DMS79 (cell line): ENCODE data around the gene RND3.
A peak's percentile ranks its signal among the peaks of the same experiment; 100 is the strongest.

Experiments used
- DNase-seq: peaks from one replicate; lab custom pipeline; 2025; lab: John Stamatoyannopoulos, UW

Gene RND3, protein sequence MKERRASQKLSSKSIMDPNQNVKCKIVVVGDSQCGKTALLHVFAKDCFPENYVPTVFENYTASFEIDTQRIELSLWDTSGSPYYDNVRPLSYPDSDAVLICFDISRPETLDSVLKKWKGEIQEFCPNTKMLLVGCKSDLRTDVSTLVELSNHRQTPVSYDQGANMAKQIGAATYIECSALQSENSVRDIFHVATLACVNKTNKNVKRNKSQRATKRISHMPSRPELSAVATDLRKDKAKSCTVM

DNA sequence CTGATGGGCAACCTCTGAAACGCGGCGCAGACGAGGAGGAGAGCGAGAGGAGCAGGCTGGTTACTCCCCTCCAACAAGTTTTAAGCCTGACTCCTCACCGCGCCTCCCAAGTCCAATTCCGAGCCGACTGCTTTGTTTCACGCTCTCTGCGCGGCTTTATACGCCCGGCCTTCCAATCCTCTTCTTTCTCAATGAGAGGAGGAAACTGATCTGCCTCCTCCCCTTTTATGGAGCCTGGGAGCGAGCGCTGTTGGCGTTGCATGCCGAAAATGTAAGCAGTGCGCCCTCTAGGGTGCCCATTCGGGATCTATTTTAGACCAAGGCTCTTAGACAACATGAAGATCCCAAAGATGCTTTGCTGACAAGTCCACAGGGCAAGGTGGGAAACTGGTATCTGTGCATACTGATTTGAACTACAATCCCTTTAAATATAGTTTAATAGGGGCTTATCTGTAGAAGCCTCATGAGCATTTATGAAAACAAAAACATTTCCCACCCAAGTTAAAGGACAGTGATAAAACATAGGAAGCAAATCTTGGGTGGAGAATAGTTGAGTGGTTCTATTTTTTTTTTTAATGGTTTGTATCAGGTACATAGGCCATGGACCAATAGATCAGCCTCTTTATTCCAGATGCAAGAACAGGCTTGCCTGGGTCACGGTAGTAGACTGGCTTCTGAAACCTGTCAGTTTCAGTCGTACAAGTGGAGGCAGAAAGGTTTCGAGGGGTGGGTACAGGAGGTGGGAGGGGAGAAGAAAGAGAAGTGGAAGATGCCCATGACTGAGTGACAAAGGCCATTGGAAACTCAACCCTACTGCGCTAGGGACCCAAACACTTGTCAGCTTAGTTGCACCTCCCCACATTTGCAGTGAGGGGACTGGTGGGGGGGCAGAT lies at the start of gene RND3:
Gene RND3, minus strand, starts transcription at position 131 of the 893 bp plus-strand sequence. CDS start 250 bp downstream, outside the sequence.
- DNase-seq = peak; percentile 96

GRCh38 chr2:150535176-150535575 lies 47.7 kb upstream of the RND3 start:
- DNase-seq = no peak

DNA sequence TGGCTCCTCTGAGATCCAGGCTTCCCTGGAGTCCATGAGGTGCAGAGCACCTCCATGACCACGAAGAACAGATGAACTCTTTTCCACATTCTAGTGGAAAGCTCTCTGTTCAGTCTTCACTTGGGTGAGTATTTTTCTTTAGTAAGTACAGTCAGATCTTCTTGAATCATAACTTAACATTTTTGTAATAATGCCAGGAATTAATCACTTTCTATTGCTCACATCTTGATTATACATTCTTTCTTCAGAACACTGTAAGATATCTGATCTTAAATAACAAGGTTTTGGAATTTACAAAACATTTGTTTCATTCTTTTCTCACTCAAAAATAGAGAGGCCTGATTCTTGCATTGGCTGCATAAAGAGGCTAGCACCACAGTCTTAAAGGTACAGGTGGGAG lies 45.4 kb upstream of the RND3 start:
- no peak for DNase-seq

DNA sequence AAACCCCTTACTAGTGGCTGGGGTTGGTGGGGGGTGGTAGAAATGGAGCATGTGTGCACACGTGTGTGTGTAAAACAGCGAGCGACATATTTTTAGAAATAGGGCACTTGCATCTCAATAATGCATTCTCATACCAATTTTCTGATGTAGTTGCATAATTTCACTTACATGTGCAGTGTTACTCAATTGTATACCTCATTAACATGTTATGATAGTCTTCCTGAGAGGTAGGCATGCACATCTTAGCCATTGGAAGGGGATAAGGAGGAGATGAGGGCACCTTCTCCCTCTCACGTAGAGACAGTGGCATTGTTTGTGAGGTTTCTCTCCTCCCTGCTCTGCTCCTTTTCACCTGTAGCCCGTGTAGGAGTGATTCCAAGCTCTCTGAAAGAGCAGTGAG lies 44.6 kb upstream of the RND3 start:
- no peak for DNase-seq

- no peak for DNase-seq
Measured at GRCh38 chr2:150531591-150531990, 44.1 kb upstream of the RND3 start.

GRCh38 chr2:150530168-150530567 lies 42.7 kb upstream of the RND3 start:
- no peak for DNase-seq

GRCh38 chr2:150528861-150529801 lies 41.7 kb upstream of the RND3 start:
- no peak for DNase-seq

DNA sequence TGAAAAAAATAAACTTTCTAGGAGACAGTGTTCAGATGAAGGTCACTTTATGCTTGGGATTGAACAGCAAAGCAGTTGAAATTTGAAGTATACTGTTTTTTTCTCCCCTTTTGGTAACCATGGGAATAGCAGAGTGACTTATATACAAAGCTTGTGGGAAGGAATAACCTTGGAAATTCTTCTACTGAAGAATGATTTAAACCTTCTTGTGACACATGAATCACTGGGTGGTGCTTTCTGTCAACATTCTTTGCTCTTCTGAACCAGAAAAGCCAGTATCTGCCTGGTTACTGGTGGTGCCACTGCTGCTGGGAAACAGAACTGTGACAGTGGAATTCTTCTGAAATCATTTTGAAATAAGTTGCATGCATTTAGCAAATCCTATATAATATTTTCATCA lies 39.4 kb upstream of the RND3 start:
- DNase-seq = no peak

- no peak for DNase-seq
Measured at GRCh38 chr2:150526006-150526405, 38.5 kb upstream of the RND3 start.

- DNase-seq = no peak
Measured at GRCh38 chr2:150522269-150522668, 34.8 kb upstream of the RND3 start.

DNA sequence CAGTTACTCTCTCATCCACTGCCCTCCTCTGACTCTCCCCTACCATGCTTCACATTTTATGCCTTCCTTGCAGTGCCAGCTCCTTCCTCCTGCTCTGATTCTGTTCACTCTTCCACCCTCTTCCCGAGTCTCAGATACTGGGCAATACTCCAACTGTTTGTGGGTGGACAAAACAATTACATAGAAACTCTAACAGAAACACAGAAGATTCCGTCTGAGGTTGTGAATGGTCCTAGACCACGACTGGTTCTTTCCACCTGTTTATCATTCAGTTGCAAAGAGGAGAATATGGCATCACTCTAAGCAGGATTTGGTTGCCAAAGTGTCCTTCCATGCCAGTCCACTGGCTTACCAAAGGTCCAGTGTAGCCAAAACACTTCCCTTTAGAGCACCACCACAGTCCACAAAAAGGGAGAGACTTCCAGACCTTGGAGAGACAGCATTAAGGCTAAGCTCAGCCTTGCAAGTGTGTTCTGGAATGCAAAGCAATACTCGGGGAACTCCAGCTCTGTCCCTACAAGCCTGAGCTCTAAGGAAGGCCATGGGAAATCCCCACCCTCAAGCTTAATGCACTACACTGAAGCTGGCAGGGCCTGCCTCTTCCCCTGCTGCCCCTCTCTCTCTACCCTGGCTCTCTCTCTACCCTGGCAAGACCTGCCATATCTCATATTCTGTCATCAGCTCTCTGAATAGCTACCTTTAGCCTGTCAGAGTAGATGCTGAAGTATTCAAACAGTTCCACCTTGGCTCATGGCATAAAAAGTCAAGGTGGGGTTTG lies 33.6 kb upstream of the RND3 start:
- DNase-seq = no peak

DNA sequence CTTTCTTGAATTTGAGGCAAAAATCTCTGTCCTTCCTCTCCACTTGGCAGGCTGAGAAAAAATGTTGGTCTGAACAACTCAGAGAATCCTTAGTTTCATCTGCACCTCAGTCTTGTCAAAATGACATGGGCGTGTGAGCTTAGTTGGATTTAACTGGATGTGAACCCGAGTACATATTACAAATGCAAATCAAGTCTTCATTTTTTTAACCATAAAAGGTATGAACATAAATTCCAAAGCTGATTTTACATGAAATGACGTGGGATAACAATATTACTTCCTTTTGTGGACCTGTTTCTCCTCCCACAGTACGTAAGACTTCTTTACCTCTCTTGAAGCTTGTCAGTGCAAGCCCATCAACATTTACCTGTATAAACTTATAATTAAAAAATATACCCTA lies 32.6 kb upstream of the RND3 start:
- DNase-seq = no peak

DNA sequence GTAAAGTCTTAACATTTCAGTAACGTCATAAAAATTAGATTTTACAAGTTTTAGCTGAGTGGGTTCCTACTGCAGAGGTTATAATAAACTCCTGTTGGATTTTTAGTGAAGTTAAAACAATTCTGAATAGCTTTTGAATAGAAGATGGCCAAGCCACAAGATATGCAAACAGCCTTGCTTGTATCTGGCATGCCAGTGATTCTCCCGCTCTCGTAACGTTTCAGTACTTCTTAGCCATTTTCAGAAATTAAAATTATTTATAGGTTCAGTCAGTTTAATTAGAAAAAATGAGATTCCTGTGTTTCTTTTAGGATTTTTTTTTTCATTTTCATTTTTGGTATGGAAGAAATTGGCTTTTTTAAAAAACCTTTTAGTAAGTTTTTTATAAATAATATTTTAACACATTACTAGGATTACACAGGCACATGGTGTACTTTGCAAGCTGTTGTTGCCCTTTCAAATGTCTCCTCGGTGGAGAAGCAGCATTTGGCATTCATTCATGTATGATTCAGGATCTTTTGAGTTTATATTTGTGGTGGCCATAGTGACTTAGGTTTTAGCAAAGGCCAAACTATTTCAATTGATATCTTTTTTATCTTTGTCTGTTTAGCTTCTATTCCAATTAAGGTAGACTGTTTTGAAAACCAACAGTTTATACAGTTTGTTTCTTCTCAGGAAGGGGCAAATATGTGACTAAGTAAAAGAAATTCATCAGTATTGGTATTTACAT lies 30.6 kb upstream of the RND3 start:
- DNase-seq = no peak

GRCh38 chr2:150513647-150514046 lies 26.2 kb upstream of the RND3 start:
- no peak for DNase-seq

- no peak for DNase-seq
Measured at GRCh38 chr2:150508497-150509137, 21.1 kb upstream of the RND3 start.

DNA sequence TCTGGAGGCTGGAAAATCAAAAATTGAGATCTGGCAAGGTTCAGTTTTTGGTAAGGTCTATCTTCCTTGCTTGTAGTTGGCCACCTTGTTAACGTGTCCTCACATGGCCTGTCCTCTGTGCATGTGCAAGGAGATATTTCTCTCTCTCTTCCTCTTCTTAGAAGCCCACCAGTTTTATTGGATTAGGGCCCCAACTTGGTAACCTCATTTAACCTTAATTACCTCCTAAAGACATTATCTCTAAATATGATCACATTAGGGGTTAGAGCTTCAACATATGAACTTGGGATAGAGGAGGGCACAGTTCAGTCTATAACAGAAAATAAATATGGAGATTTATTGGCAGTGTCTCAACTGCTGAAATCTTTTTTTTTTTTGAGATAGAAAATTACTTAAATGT lies 19.6 kb upstream of the RND3 start:
- DNase-seq = no peak

DNA sequence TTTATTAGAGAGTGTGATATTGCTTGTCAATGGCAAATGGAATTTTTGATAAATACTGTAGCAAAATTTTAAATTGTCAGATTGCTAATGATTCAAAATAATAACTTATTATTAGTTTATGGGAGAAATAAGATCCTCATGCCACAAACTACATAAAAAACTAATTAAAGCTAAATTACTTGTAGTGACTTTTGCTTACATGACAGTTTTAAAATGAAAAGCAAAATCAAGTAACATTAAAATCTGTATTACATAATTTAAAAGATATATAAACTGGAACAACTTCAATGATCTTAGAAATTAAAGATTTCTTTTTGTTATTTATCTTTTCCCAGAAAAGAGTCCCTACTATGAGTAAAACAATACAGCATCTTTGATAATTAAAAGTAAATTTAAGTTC lies 17.7 kb upstream of the RND3 start:
- DNase-seq = no peak

- DNase-seq = no peak
Measured at GRCh38 chr2:150495993-150496627, 8.6 kb upstream of the RND3 start.

DNA sequence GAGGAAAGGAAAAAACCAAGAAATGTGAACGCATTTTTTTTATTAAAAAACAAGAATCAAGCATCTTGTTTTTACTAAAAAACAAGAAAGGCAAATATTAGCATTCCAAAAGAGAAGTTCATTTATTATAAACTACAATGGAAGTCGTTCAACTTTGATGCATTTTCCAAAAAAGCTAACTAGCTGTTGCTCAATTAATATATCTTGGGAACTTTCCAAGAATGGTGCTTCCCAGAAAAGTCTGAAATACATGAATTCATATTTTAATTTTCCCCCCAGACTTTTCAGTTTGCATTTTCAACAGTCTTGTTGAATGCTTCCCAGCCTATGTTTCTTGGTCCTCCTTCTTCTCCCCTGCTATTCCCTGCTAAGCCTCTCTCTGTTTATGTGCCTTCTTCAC lies 7.5 kb upstream of the RND3 start:
- DNase-seq = no peak
